ENCODE measurements around the gene PTPRT.

Gene PTPRT

DNA sequence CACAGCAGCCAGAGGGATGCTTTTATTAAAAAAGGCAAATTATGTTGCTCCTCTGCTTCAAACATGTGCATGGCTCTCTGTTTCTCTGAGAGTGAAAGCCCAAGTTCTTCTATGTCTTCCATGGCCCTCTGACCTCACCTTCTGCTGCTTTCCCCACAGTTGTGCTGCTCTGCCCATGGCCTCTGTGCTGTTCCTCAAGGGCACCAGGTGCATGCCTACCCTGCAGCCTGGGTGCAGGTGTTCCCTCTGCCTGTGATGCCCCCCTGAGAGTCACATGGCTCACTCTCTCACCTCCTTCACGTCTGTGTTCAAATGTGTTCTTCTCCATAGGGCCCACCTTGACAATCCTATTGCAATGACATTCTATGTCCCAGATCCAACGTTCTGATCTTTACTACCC is 1094.5 kb downstream of the PTPRT start:
- TF ChIP-seq, protein P1, sequence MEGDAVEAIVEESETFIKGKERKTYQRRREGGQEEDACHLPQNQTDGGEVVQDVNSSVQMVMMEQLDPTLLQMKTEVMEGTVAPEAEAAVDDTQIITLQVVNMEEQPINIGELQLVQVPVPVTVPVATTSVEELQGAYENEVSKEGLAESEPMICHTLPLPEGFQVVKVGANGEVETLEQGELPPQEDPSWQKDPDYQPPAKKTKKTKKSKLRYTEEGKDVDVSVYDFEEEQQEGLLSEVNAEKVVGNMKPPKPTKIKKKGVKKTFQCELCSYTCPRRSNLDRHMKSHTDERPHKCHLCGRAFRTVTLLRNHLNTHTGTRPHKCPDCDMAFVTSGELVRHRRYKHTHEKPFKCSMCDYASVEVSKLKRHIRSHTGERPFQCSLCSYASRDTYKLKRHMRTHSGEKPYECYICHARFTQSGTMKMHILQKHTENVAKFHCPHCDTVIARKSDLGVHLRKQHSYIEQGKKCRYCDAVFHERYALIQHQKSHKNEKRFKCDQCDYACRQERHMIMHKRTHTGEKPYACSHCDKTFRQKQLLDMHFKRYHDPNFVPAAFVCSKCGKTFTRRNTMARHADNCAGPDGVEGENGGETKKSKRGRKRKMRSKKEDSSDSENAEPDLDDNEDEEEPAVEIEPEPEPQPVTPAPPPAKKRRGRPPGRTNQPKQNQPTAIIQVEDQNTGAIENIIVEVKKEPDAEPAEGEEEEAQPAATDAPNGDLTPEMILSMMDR (conservative IDR thresholded peaks at IDR 0.05; ENCODE audit: control insufficient read depth, insufficient read depth, low read depth, low read length): no peak
- no peak for DNase-seq (ENCODE audit: low read depth)
- no peak overlapping the region for H3K4me3 ChIP-seq (ENCODE audit: control insufficient read depth, low read depth, low read length)

DNA sequence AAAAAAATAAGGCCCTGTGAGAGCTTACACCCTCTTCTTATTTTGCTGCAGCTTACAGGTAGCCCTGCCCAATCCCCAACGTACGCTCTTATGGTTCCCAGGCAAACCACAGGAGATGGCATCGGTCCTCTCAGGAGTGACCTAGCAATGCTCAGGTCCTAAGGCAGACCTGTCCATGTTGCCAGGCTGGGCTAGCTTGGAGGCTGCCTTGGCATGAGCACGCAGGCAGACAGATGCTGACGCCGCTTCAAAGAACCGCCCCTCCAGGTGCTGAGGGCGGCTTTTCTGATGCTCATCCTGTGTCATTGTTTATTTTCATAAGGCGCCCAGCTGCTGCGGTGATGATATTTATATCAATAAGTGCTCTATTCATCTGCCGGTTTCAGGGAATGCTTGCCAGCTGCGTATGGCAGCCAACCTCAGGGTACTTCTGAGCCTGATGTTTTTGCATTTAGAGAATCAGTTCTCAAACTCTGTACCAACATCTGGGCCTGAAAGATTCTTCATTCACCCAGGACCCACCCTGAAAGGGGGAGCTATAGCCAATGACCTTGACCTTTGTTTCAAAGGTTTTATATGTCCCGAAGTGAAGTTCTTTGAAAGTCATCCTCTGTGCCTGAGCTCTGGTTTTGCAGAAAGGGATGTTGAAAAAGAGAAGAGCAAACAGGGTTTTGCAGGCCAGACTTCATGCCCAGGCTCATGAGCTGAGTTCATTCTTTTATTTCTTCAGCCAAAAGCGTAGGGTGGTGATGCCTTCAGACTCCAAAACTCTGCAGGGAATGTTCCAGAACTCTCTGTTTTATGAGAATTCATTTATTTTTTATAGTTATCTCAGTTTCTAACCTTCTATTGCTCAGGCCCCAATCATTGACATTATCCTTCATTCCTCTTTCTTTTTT is 1095.9 kb downstream of the PTPRT start:
- TF ChIP-seq, protein P1 (conservative IDR thresholded peaks at IDR 0.05; ENCODE audit: control insufficient read depth, insufficient read depth, low read depth, low read length): no peak
- no peak overlapping the region for H3K4me3 ChIP-seq (ENCODE audit: control insufficient read depth, low read depth, low read length)
- no peak for DNase-seq (ENCODE audit: low read depth)

DNA sequence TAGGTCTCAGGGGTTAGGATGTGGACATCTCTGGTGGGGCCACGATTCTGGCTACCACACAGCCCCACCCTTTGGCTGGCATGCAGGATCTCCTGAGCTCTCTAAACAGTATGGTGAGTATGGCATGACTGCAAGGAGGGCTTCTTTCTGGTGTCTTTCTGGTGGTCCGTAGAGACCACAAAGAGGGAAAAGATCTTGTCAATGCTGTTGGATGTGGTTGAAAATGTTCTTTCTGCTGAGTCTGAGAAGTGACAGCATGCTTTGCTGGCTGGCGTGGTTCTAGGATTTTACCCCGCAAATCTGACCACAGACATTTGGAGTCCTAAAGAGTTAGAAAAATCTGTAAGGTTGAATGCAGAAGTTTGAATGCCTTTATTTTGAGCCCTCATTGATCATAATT is 1096.7 kb downstream of the PTPRT start:
- H3K4me3 ChIP-seq (ENCODE audit: control insufficient read depth, low read depth, low read length): no peak overlapping the region
- no peak for DNase-seq (ENCODE audit: low read depth)
- TF ChIP-seq, protein P1 (conservative IDR thresholded peaks at IDR 0.05; ENCODE audit: control insufficient read depth, insufficient read depth, low read depth, low read length): no peak

DNA sequence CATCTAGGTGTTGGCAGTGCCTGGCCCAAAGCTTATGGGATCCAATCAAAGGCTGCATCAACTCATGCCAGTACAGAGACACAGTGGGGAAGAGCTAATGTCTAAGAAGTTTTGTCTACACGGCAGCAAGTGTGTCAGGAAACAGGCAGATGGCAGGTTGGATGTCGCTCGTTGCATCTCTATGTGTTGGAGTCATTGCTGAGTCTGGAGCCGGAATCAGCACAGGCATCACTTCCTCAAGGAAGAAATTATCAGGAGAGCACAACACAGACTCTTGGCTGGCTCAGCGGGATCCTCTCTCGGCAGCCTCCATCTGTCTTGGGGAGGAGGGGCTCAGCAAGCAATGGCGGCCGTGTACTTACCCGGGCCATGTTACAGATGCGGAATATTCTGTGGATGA is 1104.3 kb downstream of the PTPRT start:
- H3K4me3 ChIP-seq (ENCODE audit: control insufficient read depth, low read depth, low read length): no peak overlapping the region
- no peak for DNase-seq (ENCODE audit: low read depth)
- TF ChIP-seq, protein P1 (conservative IDR thresholded peaks at IDR 0.05; ENCODE audit: control insufficient read depth, insufficient read depth, low read depth, low read length): no peak

DNA sequence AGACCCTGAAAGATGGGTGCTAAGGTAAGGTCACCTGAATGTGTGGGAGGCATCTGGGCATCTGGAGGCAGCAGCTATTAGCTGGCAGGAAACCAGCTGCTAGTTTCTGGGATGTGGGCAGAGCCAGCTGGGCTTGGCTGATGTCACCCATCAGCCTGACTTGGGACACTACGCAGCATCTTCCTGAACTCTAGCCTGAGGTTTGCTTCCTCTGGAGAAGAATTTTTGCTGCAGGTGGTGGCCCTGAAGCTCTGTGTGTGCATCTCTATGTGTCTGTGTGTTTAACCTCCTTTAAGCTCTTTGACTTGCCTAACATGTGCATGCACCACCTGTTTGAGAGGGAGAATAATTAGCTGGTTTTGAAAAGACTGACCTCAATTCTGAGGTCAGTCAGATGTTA is 1106.4 kb downstream of the PTPRT start:
- DNase-seq (ENCODE audit: low read depth): no peak
- TF ChIP-seq, protein P1 (conservative IDR thresholded peaks at IDR 0.05; ENCODE audit: control insufficient read depth, insufficient read depth, low read depth, low read length): no peak

DNA sequence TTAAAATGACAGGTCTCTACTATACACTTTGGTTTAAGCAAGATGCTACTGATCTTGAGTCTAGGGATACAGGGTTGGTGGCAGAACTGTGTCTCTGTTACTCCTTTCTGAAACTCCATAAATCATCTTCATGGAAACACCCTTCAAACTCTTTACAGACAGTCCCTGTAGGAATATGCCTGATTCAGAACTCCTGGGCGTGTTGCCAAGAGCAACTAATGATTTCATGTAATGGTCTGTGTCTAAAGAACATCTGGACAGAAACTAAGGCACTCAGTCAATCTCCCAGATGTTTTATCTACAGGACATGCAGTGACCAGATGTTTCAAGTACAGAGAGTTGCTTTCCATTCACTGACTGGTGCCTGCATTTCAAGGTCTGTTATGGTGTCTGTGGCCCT is 1107.1 kb downstream of the PTPRT start:
- peak; percentile 48 for DNase-seq (ENCODE audit: low read depth)
- TF ChIP-seq, protein P1 (conservative IDR thresholded peaks at IDR 0.05; ENCODE audit: control insufficient read depth, insufficient read depth, low read depth, low read length): no peak
- no peak overlapping the region for H3K4me3 ChIP-seq (ENCODE audit: control insufficient read depth, low read depth, low read length)

More for the DNA sequence above, 1106.4 kb downstream of the PTPRT start:
- H3K4me3 ChIP-seq (ENCODE audit: control insufficient read depth, low read depth, low read length): no peak overlapping the region
